SIG-M5 (cell line): ENCODE data around the gene FBXL16.
A peak's percentile ranks its signal among the peaks of the same experiment; 100 is the strongest.

Experiments used
- DNase-seq: peaks from one replicate; lab custom pipeline; 2025; lab: John Stamatoyannopoulos, UW

The FBXL16 gene

GRCh38 chr16:676913-677312, 28.7 kb downstream of the FBXL16 start:
- DNase-seq = no peak

GRCh38 chr16:676565-676902, 29.1 kb downstream of the FBXL16 start:
- no peak for DNase-seq

GRCh38 chr16:675884-676564, 29.6 kb downstream of the FBXL16 start:
- no peak for DNase-seq

GRCh38 chr16:674968-675883, 30.4 kb downstream of the FBXL16 start, which contains the start of gene RHBDL1:
RHBDL1 (plus strand) TSS chr16:675671; CDS start chr16:675791, 120 bp downstream.
- no peak for DNase-seq

- no peak for DNase-seq
These were observed 31.3 kb downstream of the FBXL16 start for GRCh38 chr16:674214-674881.

- no peak for DNase-seq
These were observed 32.1 kb downstream of the FBXL16 start for GRCh38 chr16:673399-673991.

- DNase-seq = no peak
These were observed 32.8 kb downstream of the FBXL16 start for GRCh38 chr16:672851-673250.

GRCh38 chr16:672371-672770, 33.2 kb downstream of the FBXL16 start:
- DNase-seq = no peak

GRCh38 chr16:671353-672131, 34.1 kb downstream of the FBXL16 start:
- DNase-seq = no peak

GRCh38 chr16:670485-671352, 34.9 kb downstream of the FBXL16 start:
- no peak for DNase-seq

- no peak for DNase-seq
These were observed 35.9 kb downstream of the FBXL16 start for GRCh38 chr16:669666-670065.

GRCh38 chr16:668519-669171, 37.0 kb downstream of the FBXL16 start:
- no peak for DNase-seq

GRCh38 chr16:667780-668518, 37.7 kb downstream of the FBXL16 start, which contains the start of gene RHOT2:
RHOT2 (plus strand) TSS chr16:668132; CDS start chr16:668200, 68 bp downstream.
- DNase-seq = peak; percentile 20

GRCh38 chr16:667113-667779, 38.4 kb downstream of the FBXL16 start:
- DNase-seq = no peak

- DNase-seq = no peak
These were observed 39.0 kb downstream of the FBXL16 start for GRCh38 chr16:666572-666971.

- DNase-seq = no peak
These were observed 43.0 kb downstream of the FBXL16 start for GRCh38 chr16:662597-662996.

- DNase-seq = no peak
These were observed 43.5 kb downstream of the FBXL16 start for GRCh38 chr16:662095-662494.

- DNase-seq = no peak
These were observed 44.3 kb downstream of the FBXL16 start for GRCh38 chr16:661184-661821.
